SK-N-MC (cell line): Measurements from ENCODE around the gene MAGEC1.

Experiments used
- DNase-seq: peaks from one replicate; pipeline ENCODE4 v3.0.0-alpha.2; 2011; ENCODE audit warnings: low read depth, low spot score
- H3K27ac ChIP-seq: fragments of 200-600 bp; sonication (generic); 2 replicates; pipeline ENCODE4 v1.5.1; 2016; ENCODE audit warnings: mixed run types
- H3K36me3 ChIP-seq: fragments of 200-600 bp; sonication (generic); 2 replicates; pipeline ENCODE4 v1.6.1; 2017; ENCODE audit warnings: antibody characterized with exemption, low read length, mixed read lengths; ENCODE audit not compliant: insufficient read depth
- H3K4me3 ChIP-seq: fragments of 200-600 bp; sonication (generic); 2 replicates; pipeline ENCODE4 v1.5.1; 2016
- H3K9ac ChIP-seq: fragments of 200-600 bp; sonication (generic); 2 replicates; pipeline ENCODE4 v1.8.0; 2017; ENCODE audit warnings: mixed run types, mixed read lengths; ENCODE audit not compliant: insufficient read length
- H3K9me3 ChIP-seq: fragments of 200-600 bp; sonication (generic); 2 replicates; pipeline ENCODE4 v1.6.1; 2017; ENCODE audit warnings: low read depth, mild to moderate bottlenecking, antibody characterized with exemption, low read length, moderate library complexity, mixed read lengths
- EZH2 ChIP-seq: fragments of 200-600 bp; sonication (generic); IDR thresholded peaks from one replicate; pipeline ENCODE4 v1.6.1; 2017; ENCODE audit warnings: antibody characterized with exemption
- FOXP2 ChIP-seq: optimal IDR thresholded peaks from 2 replicates; pipeline ENCODE3; 2011; ENCODE audit warnings: mild to moderate bottlenecking, moderate library complexity; ENCODE audit not compliant: insufficient read depth; ENCODE audit errors: extremely low read length, control extremely low read depth
- POLR2AphosphoS5 ChIP-seq: IDR thresholded peaks from 2 replicates; pipeline ENCODE4 v1.6.1; 2012; ENCODE audit warnings: mild to moderate bottlenecking, low read depth, low read length, borderline replicate concordance

The MAGEC1 gene

DNA sequence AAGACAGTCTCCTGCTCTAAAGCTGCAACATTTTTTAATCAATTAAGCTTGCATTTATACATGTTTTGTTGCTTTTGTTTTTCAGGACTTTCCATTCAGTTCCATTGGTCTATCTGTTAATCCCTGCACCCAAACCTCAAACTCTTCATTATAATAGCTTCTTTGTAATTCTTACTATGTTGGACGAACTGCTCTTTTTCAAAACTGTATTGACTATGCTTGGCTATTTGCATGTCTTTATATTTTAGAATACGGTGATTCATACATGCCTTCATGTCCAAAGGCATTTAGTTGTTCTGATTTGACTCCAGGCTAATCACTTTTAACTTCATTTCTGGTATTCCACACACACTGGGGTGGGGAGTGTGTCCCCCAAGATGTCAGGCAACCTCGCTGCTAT, 14.1 kb downstream of the MAGEC1 start:
- DNase-seq, result no peak
- TF ChIP-seq FOXP2 (no peak), POLR2AphosphoS5 (no peak), EZH2 (no peak)

GRCh38 chrX:141924293-141924692, 20.6 kb downstream of the MAGEC1 start:
- TF ChIP-seq FOXP2 (no peak), POLR2AphosphoS5 (no peak), EZH2 (no peak)
- Histone ChIP-seq H3K27ac (no peak overlapping the region), H3K36me3 (no peaks in the 10 kb centered on the region)

More for the DNA sequence above, 14.1 kb downstream of the MAGEC1 start:
- Histone ChIP-seq H3K4me3 (no peak overlapping the region), H3K9ac (no peak overlapping the region), H3K27ac (no peak overlapping the region), H3K9me3 (no peaks in the 10 kb centered on the region), H3K36me3 (no peaks in the 10 kb centered on the region)

GRCh38 chrX:141928432-141928831, 24.7 kb downstream of the MAGEC1 start:
- TF ChIP-seq POLR2AphosphoS5 (no peak), FOXP2 (no peak), EZH2 (no peak)

More at GRCh38 chrX:141924293-141924692, 20.6 kb downstream of the MAGEC1 start:
- Histone ChIP-seq H3K9ac (no peak overlapping the region), H3K4me3 (no peak overlapping the region), H3K9me3 (no peaks in the 10 kb centered on the region)
- DNase-seq, result no peak

DNA sequence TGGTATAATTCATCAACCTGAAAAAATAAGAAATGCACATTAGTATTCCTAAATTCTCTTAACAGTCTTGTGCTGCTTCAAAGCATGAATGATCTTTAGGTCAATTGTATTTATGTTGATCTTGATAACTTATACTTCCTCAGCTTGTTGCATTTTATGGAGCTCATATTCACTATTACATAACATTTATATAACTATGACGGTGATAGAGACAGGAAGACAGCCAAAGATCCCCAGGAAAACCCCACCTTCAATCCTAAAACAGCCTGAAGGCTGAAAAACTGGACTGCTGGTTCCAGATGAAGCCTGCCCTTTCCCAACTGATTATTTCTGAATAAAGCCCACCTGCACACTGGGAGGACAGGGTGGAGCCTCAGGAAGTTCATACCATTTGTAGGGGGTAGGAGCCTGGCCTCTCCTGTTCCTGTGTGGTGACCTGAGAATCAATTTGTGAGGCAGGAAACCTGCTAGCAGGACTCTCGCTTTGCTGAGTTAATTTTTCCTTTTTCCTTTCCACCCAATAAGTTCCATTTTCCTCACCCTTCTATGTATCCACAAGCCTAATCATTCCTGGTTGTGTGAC, 30.5 kb downstream of the MAGEC1 start:
- no peak overlapping the region for H3K4me3 ChIP-seq
- H3K36me3 ChIP-seq, result no peaks in the 10 kb centered on the region
- no peaks in the 10 kb centered on the region for H3K9me3 ChIP-seq
- TF ChIP-seq POLR2AphosphoS5 (no peak), EZH2 (no peak), FOXP2 (no peak)
- DNase-seq, result no peak
- H3K9ac ChIP-seq, result no peak overlapping the region
- H3K27ac ChIP-seq, result no peak overlapping the region

More at GRCh38 chrX:141928432-141928831, 24.7 kb downstream of the MAGEC1 start:
- Histone ChIP-seq H3K36me3 (no peaks in the 10 kb centered on the region), H3K9me3 (no peaks in the 10 kb centered on the region), H3K9ac (no peak overlapping the region), H3K27ac (no peak overlapping the region), H3K4me3 (no peak overlapping the region)
- DNase-seq, result no peak

DNA sequence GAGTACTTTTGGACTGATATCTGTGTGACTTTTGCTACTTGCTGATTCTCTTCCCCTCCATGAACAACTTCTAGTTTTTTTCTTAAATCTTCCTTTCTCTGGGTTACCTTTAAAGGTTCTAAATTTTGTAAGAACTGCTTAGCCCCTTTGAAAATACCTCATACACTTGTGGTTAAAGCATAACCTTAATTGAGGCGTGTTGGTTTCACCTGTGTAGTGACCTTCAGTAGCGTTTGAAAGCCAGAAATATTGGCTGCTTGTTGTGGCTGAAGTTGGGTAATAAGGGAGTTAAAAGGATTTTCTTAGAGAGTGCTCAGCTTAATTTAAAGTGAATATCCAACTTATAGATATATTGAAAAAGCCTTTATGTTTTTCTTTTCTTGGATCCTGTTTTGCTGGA, 32.0 kb downstream of the MAGEC1 start:
- no peak for DNase-seq
- no peak overlapping the region for H3K27ac ChIP-seq
- H3K4me3 ChIP-seq, result no peak overlapping the region
- no peaks in the 10 kb centered on the region for H3K36me3 ChIP-seq
- H3K9me3 ChIP-seq, result no peaks in the 10 kb centered on the region
- TF ChIP-seq FOXP2, result no peak
- no peak for TF ChIP-seq POLR2AphosphoS5
- TF ChIP-seq EZH2, result no peak
- H3K9ac ChIP-seq, result no peak overlapping the region

DNA sequence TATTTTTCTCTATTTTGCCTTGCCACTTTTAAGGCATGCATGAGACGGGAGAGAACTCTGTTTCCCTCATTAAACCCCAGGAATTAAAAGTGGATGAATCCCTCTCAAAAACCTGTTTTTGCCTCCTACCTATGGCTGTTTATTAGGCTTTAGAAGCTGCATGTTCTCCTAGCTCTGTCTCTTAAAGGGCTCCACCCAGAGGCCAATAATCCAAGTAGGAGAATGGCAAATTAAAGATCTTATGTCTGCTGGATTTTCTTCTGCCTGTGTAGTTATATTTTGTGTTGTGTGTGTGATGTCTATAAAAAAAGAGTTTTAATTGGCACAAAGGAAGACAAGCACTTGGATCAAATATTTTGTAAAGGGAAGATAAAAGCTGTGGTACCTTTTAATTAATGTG, 32.4 kb downstream of the MAGEC1 start:
- TF ChIP-seq FOXP2 (no peak), EZH2 (no peak), POLR2AphosphoS5 (no peak)
- Histone ChIP-seq H3K4me3 (no peak overlapping the region), H3K27ac (no peak overlapping the region), H3K9ac (no peak overlapping the region), H3K36me3 (no peaks in the 10 kb centered on the region), H3K9me3 (no peaks in the 10 kb centered on the region)
- DNase-seq, result no peak

DNA sequence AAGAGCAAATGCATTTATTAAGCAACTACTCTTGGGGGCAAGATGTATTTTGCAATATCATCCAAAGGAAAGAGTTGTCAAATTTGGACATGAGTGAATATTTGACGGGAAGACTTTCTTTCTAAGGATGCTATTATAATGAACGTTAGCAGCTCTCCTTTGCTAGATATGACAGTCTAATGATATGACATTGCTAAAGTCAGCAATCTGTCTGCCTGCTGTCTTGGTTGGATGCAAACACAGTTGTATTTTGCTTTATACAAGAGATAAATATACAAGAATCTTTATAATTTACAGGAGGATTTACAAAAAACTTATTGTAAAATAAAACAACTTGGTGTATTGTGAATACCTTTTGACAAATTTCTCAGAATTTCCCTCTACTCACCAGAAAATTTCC, 37.5 kb downstream of the MAGEC1 start:
- no peak for DNase-seq
- Histone ChIP-seq H3K9ac (no peak overlapping the region), H3K36me3 (no peaks in the 10 kb centered on the region), H3K9me3 (no peaks in the 10 kb centered on the region), H3K27ac (no peak overlapping the region), H3K4me3 (no peak overlapping the region)
- TF ChIP-seq FOXP2, result no peak
- no peak for TF ChIP-seq EZH2
- TF ChIP-seq POLR2AphosphoS5, result no peak

GRCh38 chrX:141945426-141945825, 41.7 kb downstream of the MAGEC1 start:
- H3K9me3 ChIP-seq, result no peaks in the 10 kb centered on the region
- H3K27ac ChIP-seq, result no peak overlapping the region
- H3K4me3 ChIP-seq, result no peak overlapping the region
- H3K9ac ChIP-seq, result no peak overlapping the region
- TF ChIP-seq FOXP2 (no peak), POLR2AphosphoS5 (no peak)
- DNase-seq, result no peak
- H3K36me3 ChIP-seq, result no peaks in the 10 kb centered on the region

- no peak overlapping the region for H3K9ac ChIP-seq
- H3K36me3 ChIP-seq, result no peaks in the 10 kb centered on the region
- no peak overlapping the region for H3K27ac ChIP-seq
- DNase-seq, result no peak
- H3K4me3 ChIP-seq, result no peak overlapping the region
- no peaks in the 10 kb centered on the region for H3K9me3 ChIP-seq
- TF ChIP-seq POLR2AphosphoS5, result no peak
- no peak for TF ChIP-seq FOXP2
- TF ChIP-seq EZH2, result no peak
Measured at GRCh38 chrX:141947350-141947749, 43.7 kb downstream of the MAGEC1 start.
